GM10266 (cell line): ENCODE results near the gene GABRR2.
"Not testable (repeated sequence)": the region's sequence is repeated elsewhere in the genome, so short reads cannot be mapped to it uniquely, and the experiment has no call there.

ENCODE experiments used
- DNase-seq: peaks from one replicate; pipeline ENCODE4 v3.0.0; 2012; ENCODE audit errors: extremely low spot score
- TF ChIP-seq, protein P1 (sequence below): IDR thresholded peaks from 2 replicates; pipeline ENCODE4 v1.5.1; 2012; ENCODE audit warnings: mild to moderate bottlenecking, low read depth; ENCODE audit not compliant: control insufficient read depth, insufficient read depth; ENCODE audit errors: missing control alignments

GABRR2 gene

DNA sequence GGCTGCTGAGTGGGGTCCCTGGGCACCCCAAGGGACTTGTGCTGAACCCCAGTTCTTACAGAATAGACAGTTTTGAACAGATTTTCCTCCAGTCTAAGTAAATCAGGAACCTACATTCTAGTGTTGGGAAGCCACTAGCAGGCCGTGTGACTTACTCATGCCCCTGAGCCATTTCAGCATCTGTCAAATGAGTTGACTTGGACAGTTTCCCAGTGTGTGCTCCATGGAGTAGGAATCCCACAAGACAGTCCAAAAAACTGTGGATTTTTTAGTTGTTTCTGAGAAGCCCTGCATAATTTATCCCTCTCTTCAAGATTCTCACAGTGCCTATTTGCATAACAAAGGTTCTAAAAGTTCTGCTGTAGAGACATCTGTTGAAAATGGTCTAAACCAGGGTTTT, 2.1 kb downstream of the GABRR2 start:
- DNase-seq: no peak
- TF ChIP-seq, protein P1, sequence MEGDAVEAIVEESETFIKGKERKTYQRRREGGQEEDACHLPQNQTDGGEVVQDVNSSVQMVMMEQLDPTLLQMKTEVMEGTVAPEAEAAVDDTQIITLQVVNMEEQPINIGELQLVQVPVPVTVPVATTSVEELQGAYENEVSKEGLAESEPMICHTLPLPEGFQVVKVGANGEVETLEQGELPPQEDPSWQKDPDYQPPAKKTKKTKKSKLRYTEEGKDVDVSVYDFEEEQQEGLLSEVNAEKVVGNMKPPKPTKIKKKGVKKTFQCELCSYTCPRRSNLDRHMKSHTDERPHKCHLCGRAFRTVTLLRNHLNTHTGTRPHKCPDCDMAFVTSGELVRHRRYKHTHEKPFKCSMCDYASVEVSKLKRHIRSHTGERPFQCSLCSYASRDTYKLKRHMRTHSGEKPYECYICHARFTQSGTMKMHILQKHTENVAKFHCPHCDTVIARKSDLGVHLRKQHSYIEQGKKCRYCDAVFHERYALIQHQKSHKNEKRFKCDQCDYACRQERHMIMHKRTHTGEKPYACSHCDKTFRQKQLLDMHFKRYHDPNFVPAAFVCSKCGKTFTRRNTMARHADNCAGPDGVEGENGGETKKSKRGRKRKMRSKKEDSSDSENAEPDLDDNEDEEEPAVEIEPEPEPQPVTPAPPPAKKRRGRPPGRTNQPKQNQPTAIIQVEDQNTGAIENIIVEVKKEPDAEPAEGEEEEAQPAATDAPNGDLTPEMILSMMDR: no peak

DNA sequence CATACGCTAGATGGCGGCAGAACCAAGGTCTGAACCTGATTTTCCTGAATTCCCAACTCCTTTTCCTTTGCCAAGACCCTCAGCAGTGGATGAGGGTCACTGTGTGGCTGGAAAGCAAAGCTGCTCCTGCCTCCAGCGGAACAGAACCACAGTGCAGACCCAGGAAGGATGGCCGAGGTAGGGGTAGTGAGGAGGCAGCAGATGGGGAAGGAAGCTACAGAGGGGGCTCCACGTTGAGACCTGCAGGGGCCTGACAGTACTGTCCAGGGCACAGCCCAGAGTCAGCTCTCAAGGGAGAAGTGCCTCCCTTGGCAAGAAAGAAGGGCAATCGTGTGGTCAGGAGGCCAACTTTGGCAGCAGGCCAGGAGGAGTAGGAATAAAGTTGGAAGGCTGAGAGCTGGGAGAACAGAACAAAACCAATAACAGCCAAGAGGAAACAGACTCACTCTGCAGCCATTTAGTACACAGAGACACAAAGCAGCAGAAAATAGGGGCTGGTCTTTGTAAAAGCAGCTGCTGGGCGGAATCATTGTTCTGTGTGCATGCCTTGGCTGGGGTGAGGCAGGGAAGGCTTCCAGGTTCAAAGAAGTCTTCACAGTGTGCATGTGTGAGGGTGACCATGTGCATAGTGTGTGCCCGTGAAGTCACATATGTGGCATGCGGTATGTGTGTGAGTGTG, 3.1 kb downstream of the GABRR2 start:
- no peak for DNase-seq
- TF ChIP-seq, protein P1: no peak

DNA sequence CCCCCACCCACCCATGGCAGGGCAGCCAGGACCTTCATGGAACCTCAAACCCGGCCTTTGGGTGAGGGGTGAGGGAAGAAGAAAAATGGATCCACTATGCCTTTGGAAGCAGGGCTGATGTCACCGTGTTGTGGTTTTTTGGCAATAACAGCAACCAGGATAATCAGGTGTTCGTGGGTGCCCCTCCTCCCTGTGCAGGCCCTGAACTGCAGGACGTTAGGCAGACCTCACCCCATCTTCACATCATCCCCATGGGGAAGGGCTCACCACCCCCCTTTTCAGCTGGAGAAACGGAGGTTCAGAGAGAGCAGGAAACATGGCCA, 3.6 kb downstream of the GABRR2 start:
- TF ChIP-seq, protein P1: no peak
- DNase-seq: no peak

DNA sequence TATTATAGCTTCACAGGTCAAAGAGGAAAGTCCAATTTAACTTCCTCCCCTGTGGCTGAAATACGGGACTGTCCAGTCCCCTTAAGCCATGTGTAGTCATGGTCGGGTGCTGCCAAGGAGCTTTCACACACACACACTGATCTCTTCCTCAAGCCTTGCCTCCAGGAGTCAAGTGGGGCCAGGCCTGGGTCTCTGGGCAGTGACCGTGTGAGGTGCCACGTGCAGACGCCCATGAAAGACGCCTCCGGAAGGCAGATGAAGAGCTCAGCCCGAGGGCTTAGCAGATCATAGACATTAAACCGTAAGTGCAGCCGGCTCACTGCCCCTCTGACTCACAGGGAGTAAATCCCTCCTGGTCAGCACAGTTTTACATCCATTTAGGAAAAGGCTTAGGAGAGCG, 4.2 kb downstream of the GABRR2 start:
- TF ChIP-seq, protein P1: no peak
- no peak for DNase-seq

DNA sequence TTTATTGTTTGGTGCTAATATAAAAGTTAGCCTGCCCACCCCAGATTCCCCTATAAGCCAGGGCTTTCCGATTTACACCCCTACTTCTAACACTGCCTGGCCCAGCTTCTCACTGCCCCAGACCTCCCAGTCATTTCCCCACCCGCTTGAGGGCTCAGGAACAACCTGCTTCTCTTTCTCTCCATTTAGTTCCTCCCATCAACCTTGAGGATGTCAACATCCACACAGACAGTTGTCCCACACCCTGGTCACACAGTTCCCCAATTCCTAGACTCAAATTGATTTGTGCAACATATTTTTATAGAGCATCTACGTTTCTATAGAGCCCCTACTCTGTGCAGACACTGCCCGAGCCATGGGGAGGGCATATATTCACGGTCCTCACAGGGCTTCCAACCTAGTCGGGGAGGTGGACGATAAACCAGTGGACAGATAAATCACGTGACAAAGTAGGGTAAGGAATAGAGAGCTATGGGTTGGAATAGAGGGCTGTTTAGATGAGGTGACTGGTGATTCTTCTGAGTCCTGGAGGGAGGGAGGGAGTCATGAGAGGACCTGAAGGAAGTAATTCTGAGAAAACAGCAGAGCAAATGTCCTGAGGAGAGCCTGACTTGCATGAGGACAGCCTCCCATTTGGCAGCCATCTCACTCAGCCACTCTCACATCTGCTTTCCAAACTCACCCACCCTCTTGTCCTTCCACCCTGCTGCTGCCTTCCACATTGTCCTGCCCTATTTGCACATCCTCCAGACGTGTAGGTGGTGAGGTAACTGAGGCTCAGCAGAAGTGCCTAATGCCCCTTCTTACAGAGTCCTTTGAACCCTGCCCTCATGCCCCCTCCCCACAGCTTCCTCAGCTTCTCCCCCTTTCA, 6.3 kb downstream of the GABRR2 start:
- no peak for DNase-seq
- TF ChIP-seq, protein P1: no peak

DNA sequence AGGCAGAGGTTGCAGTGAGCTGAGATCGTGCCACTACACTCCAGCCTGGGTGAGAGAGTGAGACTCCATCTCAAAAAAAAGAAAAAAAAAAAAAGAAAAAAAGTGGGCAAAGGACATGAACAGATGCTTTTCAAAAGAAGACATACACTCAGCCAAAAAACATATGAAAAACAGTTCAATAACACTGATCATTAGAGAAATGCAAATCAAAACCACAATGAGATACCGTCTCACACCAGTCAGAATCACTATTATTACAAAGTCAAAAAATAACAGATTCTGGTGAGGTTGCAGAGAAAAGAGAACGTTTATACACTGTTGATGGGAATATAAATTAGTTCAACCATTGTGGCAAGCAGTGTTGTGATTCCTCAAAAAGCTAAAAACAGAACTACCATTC, 10.6 kb downstream of the GABRR2 start:
- not testable (repeated sequence) for DNase-seq

DNA sequence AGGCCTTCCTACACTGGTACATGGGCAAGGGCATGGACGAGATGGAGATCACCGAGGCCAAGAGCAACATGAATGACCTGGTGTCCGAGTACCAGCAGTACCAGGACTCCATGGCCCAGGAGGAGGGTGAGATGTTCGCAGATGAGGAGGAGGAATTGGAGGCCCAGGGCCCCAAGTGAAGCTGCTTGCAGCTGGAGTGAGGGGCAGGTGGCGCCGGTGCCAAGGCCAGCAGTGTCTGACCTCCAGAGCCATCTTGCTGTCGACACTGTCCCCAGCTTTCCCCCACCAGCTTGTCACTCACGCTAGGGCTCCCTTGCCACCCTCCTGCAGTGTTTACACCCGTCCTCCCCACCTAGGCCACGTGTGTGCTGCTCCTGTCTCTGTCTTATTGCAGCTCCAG, 12.2 kb downstream of the GABRR2 start:
- TF ChIP-seq, protein P1: peak; percentile 34
- DNase-seq: no peak
